Suprapubic skin (tissue), 4 donors: ENCODE data around the gene CORO1A.

Experiments used
- EP300 ChIP-seq: sonication (generic); formaldehyde crosslinking; IDR thresholded peaks from one replicate; pipeline ENCODE4 v1.6.1; 2017; ENCODE audit warnings: antibody characterized with exemption
- POLR2A ChIP-seq, 2 donors: fragments of 450-650 bp; IDR thresholded peaks; one replicate each; pipeline ENCODE4 v1.6.1; 2017; ENCODE audit warnings: antibody characterized with exemption in 2 of 2, mild to moderate bottlenecking in 2 of 2, moderate library complexity in 2 of 2
- POLR2AphosphoS5 ChIP-seq, 3 donors: sonication (generic); formaldehyde crosslinking; IDR thresholded peaks; one replicate each; pipeline ENCODE4 v1.6.1; 2017; ENCODE audit warnings: antibody characterized with exemption in 3 of 3
- TF ChIP-seq, protein P1 (sequence below), 2 donors: fragments of 200-600 bp in 1 of 2; fragments of 450-650 bp in 1 of 2; sonication (generic) in 1 of 2; IDR thresholded peaks; one replicate each; pipeline ENCODE4 v1.5.1; 2016 to 2019; ENCODE audit warnings: antibody characterized with exemption in 2 of 2, mild to moderate bottlenecking in 1 of 2, moderate library complexity in 1 of 2

- TF ChIP-seq, protein P1, sequence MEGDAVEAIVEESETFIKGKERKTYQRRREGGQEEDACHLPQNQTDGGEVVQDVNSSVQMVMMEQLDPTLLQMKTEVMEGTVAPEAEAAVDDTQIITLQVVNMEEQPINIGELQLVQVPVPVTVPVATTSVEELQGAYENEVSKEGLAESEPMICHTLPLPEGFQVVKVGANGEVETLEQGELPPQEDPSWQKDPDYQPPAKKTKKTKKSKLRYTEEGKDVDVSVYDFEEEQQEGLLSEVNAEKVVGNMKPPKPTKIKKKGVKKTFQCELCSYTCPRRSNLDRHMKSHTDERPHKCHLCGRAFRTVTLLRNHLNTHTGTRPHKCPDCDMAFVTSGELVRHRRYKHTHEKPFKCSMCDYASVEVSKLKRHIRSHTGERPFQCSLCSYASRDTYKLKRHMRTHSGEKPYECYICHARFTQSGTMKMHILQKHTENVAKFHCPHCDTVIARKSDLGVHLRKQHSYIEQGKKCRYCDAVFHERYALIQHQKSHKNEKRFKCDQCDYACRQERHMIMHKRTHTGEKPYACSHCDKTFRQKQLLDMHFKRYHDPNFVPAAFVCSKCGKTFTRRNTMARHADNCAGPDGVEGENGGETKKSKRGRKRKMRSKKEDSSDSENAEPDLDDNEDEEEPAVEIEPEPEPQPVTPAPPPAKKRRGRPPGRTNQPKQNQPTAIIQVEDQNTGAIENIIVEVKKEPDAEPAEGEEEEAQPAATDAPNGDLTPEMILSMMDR (IDR thresholded peaks at IDR 0.05): no peak
- TF ChIP-seq POLR2AphosphoS5 (IDR thresholded peaks at IDR 0.05): no peak
- no peak for TF ChIP-seq EP300
- no peak for TF ChIP-seq POLR2A (IDR thresholded peaks at IDR 0.05)
Observed at GRCh38 chr16:30187556-30187865, 4.1 kb downstream of the CORO1A start.
